ENCODE data around the gene BMP4. TPM values are rescaled to one million over a fixed set of nuclear protein-coding genes. Genes with fewer than 3 reads are reported as not detected.

The BMP4 gene
- total and polyA plus RNA-seq, 10 of the 15 experiments (the other 5 are each of a cell fraction or from before 2014, with no cell fraction given), result 0.11 to 1.8 (median 0.60) TPM; not detected in 1

- no peak for TF ChIP-seq CREM (IDR thresholded peaks at IDR 0.05; ENCODE audit: low read depth)
- TF ChIP-seq CBFB (IDR thresholded peaks at IDR 0.05; ENCODE audit: low read depth), result no peak
- TF ChIP-seq ETV6 (conservative IDR thresholded peaks at IDR 0.05 in 1 of 2, IDR thresholded peaks at IDR 0.05 in 1 of 2; ENCODE audit: borderline replicate concordance in 1 of 2, low read depth in 1 of 2), result no peak
- no peak for TF ChIP-seq NFIC (IDR thresholded peaks at IDR 0.05; ENCODE audit: low read depth, low read length)
- TF ChIP-seq EP300 (IDR thresholded peaks at IDR 0.05; ENCODE audit: borderline replicate concordance in 1 of 2, control insufficient read depth in 1 of 2, low read depth in 2 of 2, low read length in 2 of 2), result no peak
- TF ChIP-seq RELB (IDR thresholded peaks at IDR 0.05; ENCODE audit: low read depth), result no peak
- TF ChIP-seq SP1 (IDR thresholded peaks at IDR 0.05; ENCODE audit: low read depth, low read length), result no peak
- no peak for TF ChIP-seq CTCF (IDR thresholded peaks at IDR 0.05 in 2 of 3, conservative IDR thresholded peaks at IDR 0.05 in 1 of 3; ENCODE audit: control insufficient read depth in 2 of 3, extremely low read depth in 1 of 3, insufficient read depth in 1 of 3, low read depth in 3 of 3, low read length in 3 of 3)
- no peak for TF ChIP-seq JUND (IDR thresholded peaks at IDR 0.05; ENCODE audit: low read depth, low read length)
- no peak for TF ChIP-seq EGR1 (IDR thresholded peaks at IDR 0.05; ENCODE audit: borderline replicate concordance in 1 of 2, low read depth in 2 of 2, low read length in 2 of 2)
- TF ChIP-seq EED (IDR thresholded peaks at IDR 0.05; ENCODE audit: low read depth), result no peak
- TF ChIP-seq YBX1 (IDR thresholded peaks at IDR 0.05), result no peak
- Histone ChIP-seq H2AFZ (ENCODE audit: control insufficient read depth, low read depth, low read length) (no peak overlapping the region), H3K79me2 (ENCODE audit: control insufficient read depth, insufficient read depth, low read length) (no peaks in the 10 kb centered on the region), H3K4me3 (no peak overlapping the region), H3K27ac (ENCODE audit: control insufficient read depth, insufficient read depth) (no peak overlapping the region), H3K36me3 (ENCODE audit: control insufficient read depth in 2 of 2, insufficient read depth in 2 of 2, low read length in 1 of 2) (no peaks in the 10 kb centered on the region), H3K4me2 (ENCODE audit: control insufficient read depth, insufficient read depth) (no peak overlapping the region), H3K9me3 (replicated peaks; ENCODE audit: control insufficient read depth, insufficient read depth, low read length) (no peaks in the 10 kb centered on the region), H4K20me1 (ENCODE audit: control insufficient read depth, insufficient read depth) (no peaks in the 10 kb centered on the region), H3K9ac (ENCODE audit: control insufficient read depth, insufficient read depth, low read length) (no peak overlapping the region), H3K4me1 (ENCODE audit: control insufficient read depth, insufficient read depth, low read length) (no peaks in the 10 kb centered on the region), H3K27me3 (replicated peaks in 1 of 2; ENCODE audit: control insufficient read depth in 2 of 2, insufficient read depth in 2 of 2, low read length in 1 of 2) (no peaks in the 10 kb centered on the region)
- no peak for DNase-seq (ENCODE audit: low read depth, low spot score)
- ChIA-PET CTCF (no interaction called here), POLR2A (no interaction called here), RAD21 (ENCODE audit: unreplicated experiment) (interaction anchor here (0.7 to 1.3 kb wide), 2 partner anchors 97 to 438 kb away, joined by 3 read pairs; no protein-coding TSS in a partner anchor), SMC1A (ENCODE audit: uncharacterized antibody, unreplicated experiment) (interaction anchor here (0.7 kb wide), 1 partner anchor 273 kb away, joined by 3 read pairs; no protein-coding TSS in a partner anchor)
- intact Hi-C loops (cut with micrococcal nuclease; ENCODE audit: unreplicated experiment) (no loop called here), in situ Hi-C loops (cut with MboI) (no loop called here)
- ATAC-seq, result no peak
- no peak for FAIRE-seq
- WGBS (ENCODE audit: insufficient coverage, insufficient replicate concordance, low lambda C conversion rate, missing lambda C conversion rate), result 33% methylated on average over 3 of the region's 3 CpGs
- BruUV-seq (replicated peaks), result no TSS peak
These were observed 21.6 kb upstream of the BMP4 start for GRCh38 chr14:53978194-53978593.

Data from GM12878 (cell line).